SW 1271 (cell line): ENCODE data around the gene AKR1C4.
"Not testable (repeated sequence)": the region's sequence is repeated elsewhere in the genome, so short reads cannot be mapped to it uniquely, and the experiment has no call there.

ENCODE experiments used
- DNase-seq, 2 experiments: peaks; one replicate each; lab custom pipeline; 2025; lab: John Stamatoyannopoulos, UW

The AKR1C4 gene

GRCh38 chr10:5196702-5197113 is at the start of gene AKR1C4:
AKR1C4 (plus strand) TSS chr10:5196837; CDS start chr10:5196868, 31 bp downstream.
- DNase-seq: no peak

GRCh38 chr10:5146920-5147254 is 49.8 kb upstream of the AKR1C4 start:
- no peak for DNase-seq

DNA sequence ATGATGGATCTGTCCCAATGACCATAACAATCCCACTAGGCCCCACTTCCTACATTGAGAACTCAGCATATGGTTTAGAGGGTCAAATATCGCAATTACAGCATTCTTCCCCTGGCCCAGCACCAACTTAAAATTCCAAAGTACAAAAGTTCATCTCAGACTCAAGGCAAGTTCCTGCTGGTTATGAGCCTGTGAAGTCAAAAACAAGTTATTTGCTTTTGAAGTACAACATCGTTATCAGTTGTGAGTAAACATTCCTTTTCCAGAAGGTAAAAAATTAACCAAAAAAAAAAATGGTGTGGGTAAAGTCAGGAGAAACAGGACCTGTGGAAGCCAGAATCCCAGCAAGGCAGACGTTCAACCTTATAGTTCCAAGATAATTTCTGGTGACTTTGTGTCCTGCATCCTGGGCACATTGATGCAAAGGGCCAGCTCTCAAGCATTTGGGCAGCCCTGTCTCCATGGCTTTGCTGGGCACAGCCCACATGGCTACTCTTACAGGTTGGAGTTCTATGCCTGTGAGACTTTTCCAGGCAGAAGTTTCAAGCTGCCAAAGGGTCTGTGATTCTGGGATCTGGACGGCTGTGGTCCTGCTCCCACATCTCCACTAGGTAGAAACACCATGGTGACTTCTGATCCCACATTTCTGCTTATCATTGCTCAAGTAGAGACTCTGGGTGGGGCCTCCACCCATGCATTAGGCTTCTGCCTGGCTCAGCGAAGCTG is 49.2 kb upstream of the AKR1C4 start:
- no peak for DNase-seq

DNA sequence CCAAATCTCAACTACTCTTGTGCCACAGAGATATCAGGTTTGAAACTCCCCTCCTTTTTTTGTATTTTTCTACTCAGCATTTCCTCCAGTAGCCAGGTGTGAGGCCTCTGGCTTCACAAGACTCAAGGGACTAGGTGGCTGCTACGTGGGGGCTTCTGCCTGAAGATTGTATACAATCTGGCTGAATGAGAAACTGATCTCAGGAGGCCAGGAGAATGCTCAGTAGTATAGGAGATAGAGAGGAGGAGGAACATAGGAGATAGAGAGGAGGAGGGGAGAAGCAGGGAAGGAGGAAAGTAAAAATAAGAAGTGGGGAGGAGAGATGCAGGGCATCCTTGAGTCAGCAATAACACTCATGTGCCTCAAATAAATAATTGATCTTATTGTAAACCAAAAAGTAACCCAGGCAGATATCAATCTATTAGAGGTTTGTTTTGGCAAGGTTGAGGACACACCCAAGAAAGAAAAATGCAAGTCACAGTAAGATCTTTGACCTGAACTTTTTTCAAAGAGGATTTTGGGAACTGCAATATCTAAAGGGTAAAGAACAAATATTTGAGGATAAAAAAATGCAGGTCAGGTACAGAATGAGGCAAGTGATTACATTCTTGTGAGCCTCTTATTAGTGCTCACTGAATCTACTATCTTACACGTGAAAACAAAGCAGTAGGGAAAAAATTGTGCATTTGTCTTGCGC is 48.5 kb upstream of the AKR1C4 start:
- no peak for DNase-seq

- DNase-seq: no peak
These were observed 48.0 kb upstream of the AKR1C4 start for GRCh38 chr10:5148678-5149032.

GRCh38 chr10:5151076-5151475 is 45.6 kb upstream of the AKR1C4 start:
- no peak for DNase-seq

DNA sequence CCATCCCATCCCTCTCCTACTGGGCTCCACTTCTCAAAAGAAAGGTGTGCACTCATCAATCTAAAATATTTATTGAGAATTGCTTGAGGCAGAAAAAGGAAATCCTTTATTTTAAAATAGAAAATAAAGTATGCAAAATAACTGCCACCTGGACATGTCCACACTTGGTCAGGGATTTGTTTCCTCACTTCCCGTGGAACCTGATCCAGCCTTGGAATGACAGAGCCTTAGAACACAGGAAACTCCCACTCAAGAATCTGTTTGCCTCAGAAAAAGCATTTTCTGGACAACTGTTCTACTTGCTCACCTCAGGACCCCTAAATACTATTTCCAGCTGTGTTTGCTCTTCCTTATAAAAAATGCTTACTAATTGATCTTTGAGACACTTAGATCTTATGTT is 40.7 kb upstream of the AKR1C4 start:
- DNase-seq: no peak

- DNase-seq: no peak
These were observed 39.1 kb upstream of the AKR1C4 start for GRCh38 chr10:5157501-5157900.

DNA sequence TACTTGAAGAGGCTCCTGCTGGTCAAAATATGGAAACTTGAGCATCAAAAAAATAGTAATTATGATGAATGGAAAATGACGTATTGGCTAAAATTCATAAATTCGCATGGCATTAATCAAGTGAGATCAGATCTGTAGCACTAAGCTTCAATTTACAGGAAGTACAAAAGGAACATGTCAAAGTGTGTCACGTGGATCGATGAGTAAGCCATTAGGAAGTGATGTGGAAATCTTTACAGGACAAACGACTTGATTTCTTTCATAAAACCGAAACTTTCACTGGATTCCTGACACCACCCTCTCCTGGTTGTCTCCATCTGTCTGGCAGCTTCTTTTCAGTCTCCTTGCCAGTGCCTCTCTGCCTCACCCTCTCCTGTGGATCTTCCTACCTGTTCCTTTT is 37.5 kb upstream of the AKR1C4 start:
- no peak for DNase-seq

DNA sequence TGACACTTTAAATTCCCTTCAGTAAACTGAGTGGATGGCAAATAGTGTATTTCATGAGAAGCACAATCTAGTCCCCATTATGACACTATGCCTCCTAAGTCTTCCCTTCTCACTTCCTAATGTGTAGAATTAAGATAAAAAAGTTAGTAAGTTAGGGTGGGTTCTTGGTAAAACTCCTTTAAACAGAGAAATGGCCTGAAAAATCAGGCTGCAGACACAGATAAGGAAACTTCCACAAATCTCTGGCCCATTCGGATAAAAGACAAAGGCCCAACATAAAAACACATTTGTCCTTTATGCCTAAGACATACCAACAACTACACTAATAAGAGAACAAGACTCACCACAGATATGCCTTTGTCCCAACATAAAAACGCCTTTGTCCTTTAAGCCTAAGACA is 33.1 kb upstream of the AKR1C4 start:
- no peak for DNase-seq

GRCh38 chr10:5165738-5166137 is 30.9 kb upstream of the AKR1C4 start:
- no peak for DNase-seq

GRCh38 chr10:5168897-5169420 is 27.7 kb upstream of the AKR1C4 start:
- no peak for DNase-seq

DNA sequence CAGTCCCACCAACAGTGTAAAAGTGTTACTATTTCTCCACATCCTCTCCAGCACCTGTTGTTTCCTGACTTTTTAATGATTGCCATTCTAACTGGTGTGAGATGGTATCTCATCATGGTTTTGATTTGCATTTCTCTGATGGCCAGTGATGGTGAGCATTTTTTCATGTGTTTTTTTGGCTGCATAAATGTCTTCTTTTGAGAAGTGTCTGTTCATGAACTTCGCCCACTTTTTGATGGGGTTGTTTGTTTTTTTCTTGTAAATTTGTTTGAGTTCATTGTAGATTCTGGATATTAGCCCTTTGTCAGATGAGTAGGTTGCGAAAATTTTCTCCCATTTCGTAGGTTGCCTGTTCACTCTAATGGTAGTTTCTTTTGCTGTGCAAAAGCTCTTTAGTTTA is 21.1 kb upstream of the AKR1C4 start:
- DNase-seq: not testable (repeated sequence)

- DNase-seq: not testable (repeated sequence)
These were observed 16.1 kb upstream of the AKR1C4 start for GRCh38 chr10:5180503-5180902.

- DNase-seq: no peak
These were observed 12.7 kb upstream of the AKR1C4 start for GRCh38 chr10:5183923-5184322.

DNA sequence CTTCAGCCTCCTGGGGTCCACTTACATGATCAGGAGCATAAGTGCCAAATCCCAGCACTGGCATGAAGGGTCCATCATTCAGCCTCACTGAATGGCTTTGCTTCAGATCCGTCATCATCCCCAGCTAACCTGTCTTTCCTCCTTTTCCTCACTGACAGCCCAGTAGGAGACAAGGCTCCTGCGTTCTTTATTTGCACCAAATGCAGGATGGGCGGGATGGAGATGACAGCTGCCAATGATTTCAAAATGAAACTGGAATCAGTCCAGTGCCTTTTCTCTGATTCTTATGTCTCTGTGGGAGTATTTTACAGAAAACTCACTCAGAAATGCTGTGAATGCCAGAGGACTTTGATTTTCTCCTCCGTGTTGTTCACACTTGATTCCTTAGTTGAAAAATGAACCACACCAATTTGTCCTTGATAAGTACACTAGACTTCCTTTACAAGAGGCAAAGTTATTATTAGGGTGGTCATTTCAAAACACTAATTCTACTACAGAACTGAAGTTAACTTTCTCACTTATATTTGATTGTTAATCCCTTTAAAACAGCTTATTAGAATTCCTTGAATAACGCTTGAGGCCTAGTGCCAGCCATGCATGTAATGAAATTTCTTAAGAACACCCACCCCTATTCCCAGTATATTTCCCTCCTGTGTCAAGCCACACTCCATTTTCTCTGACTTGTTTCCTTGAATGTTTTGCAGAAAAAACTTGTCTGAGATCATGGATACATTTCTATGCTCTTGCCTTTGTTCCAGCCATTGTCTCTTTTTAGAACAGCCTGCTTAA is 11.5 kb upstream of the AKR1C4 start, which contains the start of gene AKR1C8:
Gene AKR1C8, minus strand, starts transcription at position 164 of the 789 bp plus-strand sequence. Its CDS starts 46 bp downstream, at position 118.
- no peak for DNase-seq

GRCh38 chr10:5187867-5188266 is 8.8 kb upstream of the AKR1C4 start:
- no peak for DNase-seq

GRCh38 chr10:5188358-5188757 is 8.3 kb upstream of the AKR1C4 start:
- DNase-seq: no peak

- no peak for DNase-seq
These were observed 2.2 kb upstream of the AKR1C4 start for GRCh38 chr10:5194431-5194830.

DNA sequence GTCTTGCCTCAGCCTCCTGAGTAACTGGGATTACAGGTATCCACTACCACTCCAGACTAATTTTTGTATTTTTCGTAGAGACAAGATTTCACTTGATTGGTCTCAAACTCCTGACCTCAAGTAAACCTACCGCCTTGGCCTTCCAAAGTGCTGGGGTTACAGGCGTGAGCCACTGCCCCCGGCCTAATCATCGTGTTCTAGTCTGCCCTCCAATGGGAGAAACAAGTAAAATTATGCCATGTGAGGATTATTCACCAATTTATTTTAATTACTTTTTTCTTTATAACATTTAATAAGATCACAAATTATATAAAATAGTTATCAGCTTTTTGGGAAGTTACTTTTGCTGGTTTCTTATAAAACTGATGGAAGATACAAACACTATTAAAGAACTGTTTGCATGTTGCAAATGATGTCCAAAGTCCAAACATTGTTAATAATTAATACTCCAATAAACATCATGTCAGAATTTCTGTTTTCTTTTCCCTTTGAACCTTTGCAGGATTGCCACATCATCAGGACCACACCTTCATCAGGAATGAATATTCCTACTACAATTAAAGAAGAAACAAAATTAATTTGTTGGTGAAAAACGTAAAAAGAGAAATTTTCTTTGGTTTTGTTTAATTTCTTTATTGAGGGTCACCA is 786 bp upstream of the AKR1C4 start:
- DNase-seq: no peak

GRCh38 chr10:5198386-5198785 is 1.7 kb downstream of the AKR1C4 start:
- no peak for DNase-seq

DNA sequence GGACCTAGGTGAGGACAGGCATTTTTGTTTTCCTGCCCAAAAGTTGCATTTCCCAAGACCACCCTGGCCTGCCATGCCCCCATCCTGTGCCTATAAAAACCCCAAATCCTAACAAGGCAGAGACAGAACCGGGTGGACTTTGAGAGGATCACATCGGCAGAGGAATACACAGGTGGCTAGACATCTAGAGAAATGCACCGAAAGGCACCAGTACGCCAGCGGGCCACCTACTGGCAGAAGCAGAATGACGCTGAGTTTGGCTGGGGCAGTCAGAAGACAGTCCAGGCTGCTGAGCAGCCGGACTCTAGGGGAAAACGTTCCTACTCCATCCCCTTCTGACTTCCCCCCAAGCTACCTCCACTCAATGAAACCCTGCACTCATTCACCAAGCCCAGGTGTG is 2.8 kb downstream of the AKR1C4 start:
- no peak for DNase-seq
